K562 (cell line): Measurements from ENCODE around the gene PPAN. TPM values are rescaled to one million over a fixed set of nuclear protein-coding genes. Genes with fewer than 3 reads are reported as not detected.

Experiments
- CTBP1 ChIP-seq: fragments of 450-650 bp; IDR thresholded peaks from 2 replicates; pipeline ENCODE4 v1.6.1; 2016; ENCODE audit warnings: borderline replicate concordance
- EWSR1 ChIP-seq: fragments of 450-650 bp; IDR thresholded peaks from 2 replicates; pipeline ENCODE4 v1.6.1; 2018; ENCODE audit warnings: borderline replicate concordance, mild to moderate bottlenecking, low read depth, moderate library complexity; ENCODE audit not compliant: partially characterized antibody
- MAFF ChIP-seq: IDR thresholded peaks from 2 replicates; pipeline ENCODE4 v1.6.1; 2012; ENCODE audit warnings: low read length, improper control_type of control experiment
- NFIC ChIP-seq: fragments of 450-650 bp; IDR thresholded peaks from 2 replicates; pipeline ENCODE4 v1.6.1; 2017; ENCODE audit warnings: mild to moderate bottlenecking, inconsistent platforms
- OTX1 ChIP-seq: fragments of 450-650 bp; formaldehyde crosslinking; IDR thresholded peaks from 2 replicates; pipeline ENCODE4 v1.4.0; 2022; ENCODE audit warnings: mild to moderate bottlenecking
- RFX7 ChIP-seq: fragments of 250-450 bp; sonication (Bioruptor Pico); IDR thresholded peaks from 2 replicates; pipeline ENCODE4 v1.5.1; 2021; ENCODE audit warnings: mild to moderate bottlenecking
- RNF219 ChIP-seq: fragments of 250-450 bp; sonication (Bioruptor Pico); IDR thresholded peaks from 2 replicates; pipeline ENCODE4 v1.5.0; 2022; ENCODE audit warnings: mild to moderate bottlenecking
- SFPQ ChIP-seq: fragments of 200-400 bp; formaldehyde crosslinking; IDR thresholded peaks from 2 replicates; pipeline ENCODE4 v1.6.1; 2017; ENCODE audit warnings: mild to moderate bottlenecking, low read depth, low read length, moderate library complexity
- SREBF2 ChIP-seq: sonication (generic); formaldehyde crosslinking; IDR thresholded peaks from 2 replicates; pipeline ENCODE4 v1.4.0; 2020; ENCODE audit warnings: mild to moderate bottlenecking, missing genetic modification reagents
- TAL1 ChIP-seq: fragments of 450-650 bp; IDR thresholded peaks from 2 replicates; pipeline ENCODE4 v1.6.1; 2016; ENCODE audit warnings: mild to moderate bottlenecking
- TEAD1 ChIP-seq, 2 experiments: fragments of 450-650 bp in 1 of 2; sonication (generic) in 1 of 2; formaldehyde crosslinking; IDR thresholded peaks; 2 replicates each; pipeline versions ENCODE4 v1.4.0 to v1.8.0; 2020 to 2022; ENCODE audit warnings: mild to moderate bottlenecking in 2 of 2, missing genetic modification reagents in 1 of 2
- ZNF384 ChIP-seq: IDR thresholded peaks from 2 replicates; pipeline ENCODE4 v1.6.1; 2012; ENCODE audit warnings: low read depth, low read length, improper control_type of control experiment
- ZSCAN29 ChIP-seq: fragments of 450-650 bp; IDR thresholded peaks from 2 replicates; pipeline ENCODE4 v1.6.1; 2017
- polyA plus RNA-seq, 8 experiments: library from polyadenylated mRNA; depleted of rRNA in 4 of 8; stranded (reverse) in 5 of 8; unstranded in 3 of 8; fragments of >200 nt; fragmentation: Nextera tagmentation in 2 of 8; fragmentation: Illumina TruSeq in 1 of 8; extraction: Ambion mirVana in 2 of 8; extraction: Trizol in 1 of 8; gene quantifications; 2 replicates each; pipeline versions ENCODE4 v1.2.1 to v1.2.3, GENCODE V29; 2011 to 2014; ENCODE audit warnings: inconsistent platforms in 1 of 8, missing spikeins in 1 of 8
- total RNA-seq, 7 experiments: library from RNA; depleted of rRNA in 6 of 7; stranded (reverse); fragments of >200 nt in 6 of 7; fragmentation: Illumina TruSeq in 2 of 7; extraction: Trizol in 2 of 7; gene quantifications; 2 replicates each; pipeline versions ENCODE4 v1.2.1 to v1.2.3, GENCODE V29; 2011 to 2021; ENCODE audit warnings: low replicate concordance in 1 of 7

The PPAN gene
- total and polyA plus RNA-seq, 9 of the 15 experiments (the other 6 are each of a cell fraction or from before 2014, with no cell fraction given) = 2.2 to 129 (median 59.1) TPM

- TF ChIP-seq TEAD1 (CRISPR knock-in tag; IDR thresholded peaks at IDR 0.05) (0 out of 4 replicates have a peak, but pooled peaks of 1 of the 2 experiments have one; percentile 24), TAL1 (peak; percentile 72), CTBP1 (peak; percentile 40; the same call in 1 of the 2 replicates), EWSR1 (no peak), ZNF384 (no peak), RFX7 (CRISPR knock-in tag) (no peak), SREBF2 (no peak), SFPQ (no peak), RNF219 (CRISPR knock-in tag) (no peak), OTX1 (CRISPR knock-in tag) (no peak), MAFF (no peak), ZSCAN29 (no peak), NFIC (peak; percentile 92)
These were observed 14.1 kb upstream of the PPAN start (continued) for GRCh38 chr19:10091895-10092641.
